Keratinocyte (primary cell): ENCODE measurements around the gene NMS. TPM values are rescaled to one million over a fixed set of nuclear protein-coding genes. Genes with fewer than 3 reads are reported as not detected.

ENCODE experiments used
- DNase-seq: peaks from one replicate; pipeline ENCODE4 v3.0.0-alpha.2; 2011; ENCODE audit warnings: low read depth, missing footprints, low spot score
- FAIRE-seq: peaks from 2 replicates; lab custom pipeline; 2011; peaks lifted over from hg19 to GRCh38; lab: Jason Lieb, UNC
- H2AFZ ChIP-seq: 2 replicates; pipeline ENCODE4 v1.6.0; 2012; ENCODE audit warnings: low read length, control low read depth, inconsistent platforms; ENCODE audit not compliant: control insufficient read depth
- H3K27ac ChIP-seq: 2 replicates; pipeline ENCODE4 v1.5.1; 2011; ENCODE audit warnings: low read length; ENCODE audit not compliant: control insufficient read depth, insufficient read depth
- H3K27me3 ChIP-seq: 3 replicates; pipeline ENCODE4 v1.6.0; 2011; ENCODE audit warnings: low read length; ENCODE audit not compliant: control insufficient read depth, insufficient read depth; ENCODE audit errors: extremely low read depth
- H3K36me3 ChIP-seq, 2 experiments: 2 replicates in 1 of 2; 3 replicates in 1 of 2; pipeline ENCODE4 v1.5.1; 2011; ENCODE audit warnings: low read length in 2 of 2, mild to moderate bottlenecking in 1 of 2; ENCODE audit not compliant: control insufficient read depth in 2 of 2, insufficient read depth in 2 of 2; ENCODE audit errors: extremely low read depth in 1 of 2
- H3K4me1 ChIP-seq: 3 replicates; pipeline ENCODE4 v1.5.1; 2011; ENCODE audit warnings: low read length; ENCODE audit not compliant: control insufficient read depth, insufficient read depth; ENCODE audit errors: extremely low read depth
- H3K4me2 ChIP-seq: 3 replicates; pipeline ENCODE4 v1.6.0; 2011; ENCODE audit warnings: low read depth, low read length; ENCODE audit not compliant: control insufficient read depth, insufficient read depth; ENCODE audit errors: extremely low read depth
- H3K4me3 ChIP-seq, 3 experiments: fragments of 200-600 bp in 1 of 3; sonication (generic) in 1 of 3; 2 replicates in 2 of 3; 3 replicates in 1 of 3; pipeline ENCODE4 v1.5.1; 2011 to 2016; ENCODE audit warnings: low read length in 3 of 3, mild to moderate bottlenecking in 3 of 3, control low read depth in 2 of 3, inconsistent platforms in 1 of 3, low read depth in 1 of 3, mixed read lengths in 1 of 3, mixed run types in 1 of 3, moderate library complexity in 1 of 3; ENCODE audit not compliant: control insufficient read depth in 2 of 3, insufficient read depth in 2 of 3; ENCODE audit errors: extremely low read depth in 1 of 3
- H3K79me2 ChIP-seq: 2 replicates; pipeline ENCODE4 v1.6.0; 2012; ENCODE audit warnings: low read length; ENCODE audit not compliant: control insufficient read depth, insufficient read depth
- H3K9ac ChIP-seq: 3 replicates; pipeline ENCODE4 v1.6.0; 2011; ENCODE audit warnings: low read length; ENCODE audit not compliant: control insufficient read depth, insufficient read depth; ENCODE audit errors: extremely low read depth
- H3K9me1 ChIP-seq: 3 replicates; pipeline ENCODE4 v1.6.0; 2011; ENCODE audit warnings: low read length; ENCODE audit not compliant: control insufficient read depth, insufficient read depth; ENCODE audit errors: extremely low read depth
- H3K9me3 ChIP-seq: 2 replicates; pipeline ENCODE4 v1.5.1; 2012; ENCODE audit warnings: low read depth, low read length; ENCODE audit not compliant: control insufficient read depth
- H4K20me1 ChIP-seq: 3 replicates; pipeline ENCODE4 v1.6.0; 2011; ENCODE audit warnings: low read length; ENCODE audit not compliant: control insufficient read depth, insufficient read depth; ENCODE audit errors: extremely low read depth
- CTCF ChIP-seq, 3 experiments: IDR thresholded peaks in 1 of 3; conservative IDR thresholded peaks in 1 of 3; optimal IDR thresholded peaks in 1 of 3; 2 replicates in 2 of 3; 3 replicates in 1 of 3; pipeline versions ENCODE3 to v1.5.1; 2011; ENCODE audit warnings: low read length in 3 of 3, mild to moderate bottlenecking in 3 of 3, moderate library complexity in 2 of 3, control low read depth in 1 of 3, inconsistent platforms in 1 of 3; ENCODE audit not compliant: insufficient read depth in 2 of 3; ENCODE audit errors: extremely low read depth in 1 of 3
- EZH2 ChIP-seq: IDR thresholded peaks from one replicate; pipeline ENCODE4 v1.6.1; 2012; ENCODE audit warnings: inconsistent platforms, mild to moderate bottlenecking, low read length, moderate library complexity
- dilution Hi-C: fragments of 300-500 bp; cut with MboI; formaldehyde crosslinking; loops from one replicate; pipeline ENCODE4 v1.7.0; 2020; ENCODE audit warnings: low sequenced_read_pairs; ENCODE audit not compliant: extremely low pct_ligation_motif_present
- polyA plus RNA-seq, 5 experiments: library from polyadenylated mRNA; depleted of rRNA in 3 of 5; stranded (reverse) in 3 of 5; stranded (forward) in 1 of 5; unstranded in 1 of 5; fragments of >200 nt; gene quantifications; 1 replicate in 1 of 5; 2 replicates in 3 of 5; 3 replicates in 1 of 5; pipeline versions ENCODE4 v1.2.1 to v1.2.3, GENCODE V29; 2011 to 2012; ENCODE audit warnings: missing spikeins in 2 of 5, low read depth in 1 of 5, low replicate concordance in 1 of 5

Gene NMS
- polyA plus RNA-seq, 1 donor (not counting 4 experiments of a cell fraction or from before 2014, with no cell fraction given), result not detected

GRCh38 chr2:100484390-100484789 is 14.1 kb downstream of the NMS start:
- H3K9me1 ChIP-seq, result no peaks in the 10 kb centered on the region
- H3K4me3 ChIP-seq, result no peak overlapping the region
- no peaks in the 10 kb centered on the region for H3K36me3 ChIP-seq
- dilution Hi-C loops, result no loop called here
- H3K27me3 ChIP-seq, result no peaks in the 10 kb centered on the region
- TF ChIP-seq EZH2 (no peak), CTCF (optimal IDR thresholded peaks at IDR 0.05 in 1 of 3, IDR thresholded peaks at IDR 0.05 in 1 of 3, conservative IDR thresholded peaks at IDR 0.05 in 1 of 3; ENCODE audit: extremely low read depth in 1 of 3, insufficient read depth in 2 of 3, low read length in 3 of 3) (no peak)
- DNase-seq (no peak), FAIRE-seq (no peak)
- no peak overlapping the region for H3K4me2 ChIP-seq
- no peaks in the 10 kb centered on the region for H3K9me3 ChIP-seq
- H4K20me1 ChIP-seq, result no peaks in the 10 kb centered on the region
- no peak overlapping the region for H2AFZ ChIP-seq
- no peak overlapping the region for H3K27ac ChIP-seq
- H3K79me2 ChIP-seq, result no peaks in the 10 kb centered on the region
- no peak overlapping the region for H3K9ac ChIP-seq
- no peaks in the 10 kb centered on the region for H3K4me1 ChIP-seq

- no peaks in the 10 kb centered on the region for H4K20me1 ChIP-seq
- H3K9ac ChIP-seq, result no peak overlapping the region
- no peak overlapping the region for H2AFZ ChIP-seq
- H3K79me2 ChIP-seq, result no peaks in the 10 kb centered on the region
- no peak for FAIRE-seq
- H3K27me3 ChIP-seq, result no peaks in the 10 kb centered on the region
- no peaks in the 10 kb centered on the region for H3K9me3 ChIP-seq
- H3K9me1 ChIP-seq, result no peaks in the 10 kb centered on the region
- no peak overlapping the region for H3K4me3 ChIP-seq
- H3K36me3 ChIP-seq, result no peaks in the 10 kb centered on the region
- TF ChIP-seq EZH2, result no peak
- TF ChIP-seq CTCF (optimal IDR thresholded peaks at IDR 0.05 in 1 of 3, IDR thresholded peaks at IDR 0.05 in 1 of 3, conservative IDR thresholded peaks at IDR 0.05 in 1 of 3; ENCODE audit: extremely low read depth in 1 of 3, insufficient read depth in 2 of 3, low read length in 3 of 3), result no peak
- no peak overlapping the region for H3K27ac ChIP-seq
- dilution Hi-C loops, result no loop called here
- no peak overlapping the region for H3K4me2 ChIP-seq
- no peaks in the 10 kb centered on the region for H3K4me1 ChIP-seq
- no peak for DNase-seq
Measured at GRCh38 chr2:100485396-100485795, 15.1 kb downstream of the NMS start.
